Cardiac muscle cell (in vitro differentiated cells and primary cell): ENCODE measurements around the gene KCNQ1. TPM values are rescaled to one million over a fixed set of nuclear protein-coding genes. Genes with fewer than 3 reads are reported as not detected.

Experiments used
- DNase-seq, 2 donors: peaks; one replicate each; pipeline versions ENCODE4 v3.0.0 to v3.0.0-alpha.2; 2010 to 2017; ENCODE audit warnings: low read depth in 1 of 2, low spot score in 1 of 2
- H3K27ac ChIP-seq: fragments of 200-600 bp; sonication (generic); 2 replicates; pipeline ENCODE4 v1.5.1; 2016
- H3K27me3 ChIP-seq: fragments of 200-600 bp; sonication (generic); 2 replicates; pipeline ENCODE4 v1.6.0; 2016; ENCODE audit warnings: control low read depth
- H3K36me3 ChIP-seq: fragments of 200-600 bp; sonication (generic); 2 replicates; pipeline ENCODE4 v1.5.1; 2016; ENCODE audit warnings: control low read depth
- H3K4me1 ChIP-seq: fragments of 200-600 bp; sonication (generic); 2 replicates; pipeline ENCODE4 v1.8.1; 2017; ENCODE audit warnings: low read depth, mild to moderate bottlenecking, mixed run types
- H3K4me3 ChIP-seq: fragments of 200-600 bp; sonication (generic); 2 replicates; pipeline ENCODE4 v1.5.1; 2016; ENCODE audit warnings: mild to moderate bottlenecking
- H3K9me3 ChIP-seq: fragments of 200-600 bp; sonication (generic); 2 replicates; pipeline ENCODE4 v1.5.1; 2017; ENCODE audit warnings: low read depth, mild to moderate bottlenecking, control low read depth
- CTCF ChIP-seq: IDR thresholded peaks from 2 replicates; pipeline ENCODE4 v1.5.1; 2012; ENCODE audit warnings: low read depth, mild to moderate bottlenecking, low read length
- polyA plus RNA-seq: library from polyadenylated mRNA; unstranded; fragments of >200 nt; fragmentation: Nextera tagmentation; extraction: Ambion mirVana; gene quantifications from 2 replicates; pipeline ENCODE4 v1.2.1, GENCODE V29; 2016
- total RNA-seq: library from RNA; depleted of rRNA; stranded (reverse); fragments of >200 nt; gene quantifications from 2 replicates; pipeline ENCODE4 v1.2.3, GENCODE V29; 2016

KCNQ1 gene
- total and polyA plus RNA-seq, 2 experiments from 2014 or later = 13.9 to 18.6 TPM

- Histone ChIP-seq H3K4me3 (no peak overlapping the region), H3K9me3 (no peaks in the 10 kb centered on the region), H3K4me1 (no peaks in the 10 kb centered on the region), H3K27ac (no peak overlapping the region), H3K36me3 (no peaks in the 10 kb centered on the region), H3K27me3 (no peaks in the 10 kb centered on the region)
- TF ChIP-seq CTCF = no peak
- no peak for DNase-seq
Observed at GRCh38 chr11:2539371-2540222, 94.8 kb downstream of the KCNQ1 start.

- H3K4me1 ChIP-seq = no peaks in the 10 kb centered on the region
- no peak for DNase-seq
- H3K9me3 ChIP-seq = no peaks in the 10 kb centered on the region
- peaks cover 6% of the 10 kb centered on the region for H3K27me3 ChIP-seq
- no peak overlapping the region for H3K27ac ChIP-seq
- no peaks in the 10 kb centered on the region for H3K36me3 ChIP-seq
- no peak overlapping the region for H3K4me3 ChIP-seq
- no peak for TF ChIP-seq CTCF
Observed at GRCh38 chr11:2540223-2540991, 95.6 kb downstream of the KCNQ1 start.

DNA sequence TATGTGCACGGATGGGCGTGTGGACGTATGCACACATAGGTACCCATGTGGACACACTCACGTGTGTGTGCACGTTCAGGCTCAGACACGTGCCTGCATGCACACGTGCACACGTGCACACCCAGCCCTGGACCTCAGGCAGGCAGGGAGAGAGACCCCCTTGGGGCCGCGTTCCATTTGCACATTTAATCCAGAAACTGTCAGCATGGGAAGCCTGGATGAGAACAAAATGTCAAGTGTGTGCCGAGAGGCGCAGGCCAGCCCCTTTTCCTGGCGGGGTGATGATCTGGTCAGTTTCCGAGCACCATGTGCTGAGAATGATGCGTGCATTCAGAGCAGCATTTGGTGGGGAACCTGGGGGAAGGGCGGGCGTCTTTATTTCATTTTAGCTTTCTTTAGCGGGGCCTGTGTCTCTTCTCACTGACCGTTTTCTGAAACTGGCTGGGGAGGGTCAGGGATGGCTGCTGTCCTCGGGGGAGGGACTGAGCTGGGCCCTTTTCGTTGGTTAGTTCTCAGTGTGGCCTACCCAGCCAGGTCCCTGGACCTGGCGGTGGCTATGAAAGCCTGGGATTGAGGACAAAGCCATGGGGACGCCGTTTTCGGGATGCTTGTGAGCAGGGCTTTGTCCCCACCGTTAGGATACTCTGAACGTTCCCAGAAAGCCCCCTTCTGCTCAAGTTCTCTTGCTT is 96.3 kb downstream of the KCNQ1 start:
- H3K9me3 ChIP-seq = no peaks in the 10 kb centered on the region
- peaks cover 9% of the 10 kb centered on the region for H3K27me3 ChIP-seq
- no peak for DNase-seq
- no peaks in the 10 kb centered on the region for H3K4me1 ChIP-seq
- H3K4me3 ChIP-seq = no peak overlapping the region
- H3K27ac ChIP-seq = no peak overlapping the region
- TF ChIP-seq CTCF = no peak
- no peaks in the 10 kb centered on the region for H3K36me3 ChIP-seq

GRCh38 chr11:2541881-2542361 is 97.1 kb downstream of the KCNQ1 start:
- no peak for TF ChIP-seq CTCF
- DNase-seq = no peak
- Histone ChIP-seq H3K36me3 (no peaks in the 10 kb centered on the region), H3K27me3 (peaks cover 14% of the 10 kb centered on the region), H3K4me3 (no peak overlapping the region), H3K4me1 (no peaks in the 10 kb centered on the region), H3K27ac (no peak overlapping the region), H3K9me3 (no peaks in the 10 kb centered on the region)

- Histone ChIP-seq H3K27ac (no peak overlapping the region), H3K4me1 (no peaks in the 10 kb centered on the region), H3K4me3 (no peak overlapping the region), H3K27me3 (peaks cover 15% of the 10 kb centered on the region), H3K36me3 (no peaks in the 10 kb centered on the region), H3K9me3 (no peaks in the 10 kb centered on the region)
- no peak for DNase-seq
- TF ChIP-seq CTCF = no peak
Observed at GRCh38 chr11:2542406-2542805, 97.6 kb downstream of the KCNQ1 start.
